K562 (cell line): ENCODE measurements around the gene BTBD10. TPM values are rescaled to one million over a fixed set of nuclear protein-coding genes. Genes with fewer than 3 reads are reported as not detected.

Experiments used
- BHLHE40 ChIP-seq: IDR thresholded peaks from 2 replicates; pipeline ENCODE4 v1.6.1; 2011; ENCODE audit warnings: low read length, improper control_type of control experiment
- BRCA1 ChIP-seq, 2 experiments: fragments of 450-650 bp in 1 of 2; sonication (generic) in 1 of 2; formaldehyde crosslinking in 1 of 2; IDR thresholded peaks; 2 replicates each; pipeline versions ENCODE4 v1.5.0 to v1.6.1; 2017 to 2020; ENCODE audit warnings: mild to moderate bottlenecking in 1 of 2, missing genetic modification reagents in 1 of 2
- CBX3 ChIP-seq, 2 experiments: IDR thresholded peaks; 1 replicate in 1 of 2; 2 replicates in 1 of 2; pipeline ENCODE4 v1.6.1; 2012; ENCODE audit warnings: inconsistent platforms in 2 of 2, low read length in 2 of 2, borderline replicate concordance in 1 of 2, control low read depth in 1 of 2
- CBX5 ChIP-seq: IDR thresholded peaks from 2 replicates; pipeline ENCODE4 v1.6.1; 2014; ENCODE audit warnings: low read depth, borderline replicate concordance
- CREM ChIP-seq: IDR thresholded peaks from 2 replicates; pipeline ENCODE4 v1.6.1; 2014; ENCODE audit warnings: antibody characterized with exemption, low read depth
- FIP1L1 ChIP-seq: fragments of 200-400 bp; formaldehyde crosslinking; IDR thresholded peaks from 2 replicates; pipeline ENCODE4 v1.6.1; 2018; ENCODE audit warnings: mild to moderate bottlenecking, low read depth, low read length; ENCODE audit not compliant: poor library complexity, severe bottlenecking
- FOS ChIP-seq: IDR thresholded peaks from 3 replicates; pipeline ENCODE4 v1.6.1; 2011; ENCODE audit not compliant: insufficient read length; ENCODE audit errors: extremely low read depth
- FOXO4 ChIP-seq: fragments of 450-650 bp; formaldehyde crosslinking; IDR thresholded peaks from 2 replicates; pipeline ENCODE4 v1.4.0; 2020; ENCODE audit warnings: mild to moderate bottlenecking, moderate library complexity
- HINFP ChIP-seq: fragments of 450-650 bp; conservative IDR thresholded peaks from 2 replicates; pipeline ENCODE4 v1.6.1; 2016; ENCODE audit warnings: missing genetic modification characterization, low read depth, mild to moderate bottlenecking, control low read depth, missing compliant biosample characterization
- NCOA4 ChIP-seq: fragments of 450-650 bp; IDR thresholded peaks from 2 replicates; pipeline ENCODE4 v1.6.1; 2018; ENCODE audit warnings: mild to moderate bottlenecking; ENCODE audit not compliant: partially characterized antibody
- NCOR1 ChIP-seq: fragments of 450-650 bp; IDR thresholded peaks from 2 replicates; pipeline ENCODE4 v1.6.1; 2016; ENCODE audit warnings: mild to moderate bottlenecking, moderate library complexity
- RB1 ChIP-seq: fragments of 450-650 bp; IDR thresholded peaks from 2 replicates; pipeline ENCODE4 v1.6.1; 2017; ENCODE audit warnings: low read depth, mild to moderate bottlenecking
- RBFOX2 ChIP-seq: fragments of 200-400 bp; formaldehyde crosslinking; IDR thresholded peaks from 2 replicates; pipeline ENCODE4 v1.6.1; 2017; ENCODE audit warnings: low read depth, mild to moderate bottlenecking, low read length, moderate library complexity
- SMAD2 ChIP-seq: fragments of 150-350 bp; IDR thresholded peaks from 2 replicates; pipeline ENCODE4 v1.6.1; 2014; ENCODE audit warnings: low read depth, mild to moderate bottlenecking, low read length
- UBTF ChIP-seq, 2 experiments: IDR thresholded peaks; 2 replicates each; pipeline ENCODE4 v1.6.1; 2012; ENCODE audit warnings: improper control_type of control experiment in 2 of 2, low read depth in 2 of 2, low read length in 2 of 2, borderline replicate concordance in 1 of 2
- WHSC1 ChIP-seq: IDR thresholded peaks from one replicate; pipeline ENCODE4 v1.6.1; 2012; ENCODE audit warnings: low read length, control low read depth, inconsistent platforms
- ZNF431 ChIP-seq: sonication (generic); formaldehyde crosslinking; IDR thresholded peaks from 2 replicates; pipeline ENCODE4 v1.8.0; 2022; ENCODE audit warnings: mild to moderate bottlenecking, missing genetic modification reagents
- polyA plus RNA-seq, 8 experiments: library from polyadenylated mRNA; depleted of rRNA in 4 of 8; stranded (reverse) in 5 of 8; unstranded in 3 of 8; fragments of >200 nt; fragmentation: Nextera tagmentation in 2 of 8; fragmentation: Illumina TruSeq in 1 of 8; extraction: Ambion mirVana in 2 of 8; extraction: Trizol in 1 of 8; gene quantifications; 2 replicates each; pipeline versions ENCODE4 v1.2.1 to v1.2.3, GENCODE V29; 2011 to 2014; ENCODE audit warnings: inconsistent platforms in 1 of 8, missing spikeins in 1 of 8
- total RNA-seq, 7 experiments: library from RNA; depleted of rRNA in 6 of 7; stranded (reverse); fragments of >200 nt in 6 of 7; fragmentation: Illumina TruSeq in 2 of 7; extraction: Trizol in 2 of 7; gene quantifications; 2 replicates each; pipeline versions ENCODE4 v1.2.1 to v1.2.3, GENCODE V29; 2011 to 2021; ENCODE audit warnings: low replicate concordance in 1 of 7
- TF ChIP-seq, protein P1 (sequence below): sonication (generic); formaldehyde crosslinking; IDR thresholded peaks from 2 replicates; pipeline ENCODE4 v1.8.0; 2022; ENCODE audit warnings: mild to moderate bottlenecking, missing genetic modification reagents
- TF ChIP-seq, protein P2 (sequence below): fragments of 250-450 bp; sonication (Bioruptor Pico); IDR thresholded peaks from 2 replicates; pipeline ENCODE4 v1.5.0; 2021

BTBD10 gene
- total and polyA plus RNA-seq, 9 of the 15 experiments (the other 6 are each of a cell fraction or from before 2014, with no cell fraction given) = 11.6 to 22.8 (median 16.3) TPM

- no peak for TF ChIP-seq HINFP
- no peak for TF ChIP-seq NCOA4
- TF ChIP-seq CREM = peak; percentile 10; the same call in 1 of the 2 replicates
- TF ChIP-seq, protein P1, sequence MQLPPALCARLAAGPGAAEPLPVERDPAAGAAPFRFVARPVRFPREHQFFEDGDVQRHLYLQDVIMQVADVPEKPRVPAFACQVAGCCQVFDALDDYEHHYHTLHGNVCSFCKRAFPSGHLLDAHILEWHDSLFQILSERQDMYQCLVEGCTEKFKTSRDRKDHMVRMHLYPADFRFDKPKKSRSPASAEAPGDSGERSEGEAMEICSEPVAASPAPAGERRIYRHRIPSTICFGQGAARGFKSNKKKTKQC = peak; percentile 83
- TF ChIP-seq BHLHE40 = 0 out of 2 replicates have a peak, but pooled peaks have one; percentile 19
- no peak for TF ChIP-seq FIP1L1
- TF ChIP-seq, protein P2, sequence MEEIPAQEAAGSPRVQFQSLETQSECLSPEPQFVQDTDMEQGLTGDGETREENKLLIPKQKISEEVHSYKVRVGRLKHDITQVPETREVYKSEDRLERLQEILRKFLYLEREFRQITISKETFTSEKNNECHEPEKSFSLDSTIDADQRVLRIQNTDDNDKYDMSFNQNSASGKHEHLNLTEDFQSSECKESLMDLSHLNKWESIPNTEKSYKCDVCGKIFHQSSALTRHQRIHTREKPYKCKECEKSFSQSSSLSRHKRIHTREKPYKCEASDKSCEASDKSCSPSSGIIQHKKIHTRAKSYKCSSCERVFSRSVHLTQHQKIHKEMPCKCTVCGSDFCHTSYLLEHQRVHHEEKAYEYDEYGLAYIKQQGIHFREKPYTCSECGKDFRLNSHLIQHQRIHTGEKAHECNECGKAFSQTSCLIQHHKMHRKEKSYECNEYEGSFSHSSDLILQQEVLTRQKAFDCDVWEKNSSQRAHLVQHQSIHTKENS (CRISPR knock-in tag) = peak; percentile 57; the same call in 1 of the 2 replicates
- TF ChIP-seq RBFOX2 = peak; percentile 96
- no peak for TF ChIP-seq SMAD2
- TF ChIP-seq UBTF (IDR thresholded peaks at IDR 0.05; ENCODE audit: borderline replicate concordance in 1 of 2, low read depth in 2 of 2, low read length in 2 of 2) = peak; percentile 34 to 58; a peak in 1 of 4 replicates
- TF ChIP-seq FOS = no peak
- TF ChIP-seq BRCA1 (IDR thresholded peaks at IDR 0.05) = no peak; the same call in 1 of the 2 replicates
- no peak for TF ChIP-seq BRCA1 (CRISPR knock-in tag; IDR thresholded peaks at IDR 0.05)
- peak; percentile 16; the same call in 1 of the 2 replicates for TF ChIP-seq ZNF431 (CRISPR knock-in tag)
- TF ChIP-seq FOXO4 (CRISPR knock-in tag) = no peak
- peak in 1 of 2 experiments; percentile 48; a peak in 1 of 3 replicates for TF ChIP-seq CBX3 (IDR thresholded peaks at IDR 0.05; ENCODE audit: borderline replicate concordance in 1 of 2, low read length in 2 of 2)
- no peak for TF ChIP-seq WHSC1
- TF ChIP-seq RB1 = no peak
- peak; percentile 20; the same call in 1 of the 2 replicates for TF ChIP-seq NCOR1
- no peak for TF ChIP-seq CBX5
Measured at GRCh38 chr11:13462901-13463778, at the start of gene BTBD10 (continued).
